Measurements from ENCODE around the gene CCT3. TPM values are rescaled to one million over a fixed set of nuclear protein-coding genes. Genes with fewer than 3 reads are reported as not detected.

Gene CCT3
- total and polyA plus RNA-seq, 4 donors, result 74.5 to 144 (median 119) TPM

GRCh38 chr1:156376146-156376545 lies 38.1 kb upstream of the CCT3 start (continued):
- TF ChIP-seq CTCF (IDR thresholded peaks at IDR 0.05; ENCODE audit: low read depth, low read length, missing input control), result no peak
- TF ChIP-seq TAF1 (conservative IDR thresholded peaks at IDR 0.05), result no peak
- no peak for TF ChIP-seq SP1 (IDR thresholded peaks at IDR 0.05)
- no peak for TF ChIP-seq RAD21 (IDR thresholded peaks at IDR 0.05)

- H3K9me3 ChIP-seq (ENCODE audit: control insufficient read depth in 4 of 4, low read length in 3 of 4), result no peaks in the 10 kb centered on the region
- no peak for DNase-seq (ENCODE audit: low spot score)
Observed at GRCh38 chr1:156373546-156373945, 35.5 kb upstream of the CCT3 start.

GRCh38 chr1:156372876-156373275 lies 34.8 kb upstream of the CCT3 start:
- no peak for DNase-seq (ENCODE audit: low spot score)
- H3K9me3 ChIP-seq (ENCODE audit: control insufficient read depth in 4 of 4, low read length in 3 of 4), result no peaks in the 10 kb centered on the region
- WGBS, result 86% methylated on average over 4 of the region's 4 CpGs
- no peak overlapping the region for H3K9ac ChIP-seq (ENCODE audit: low read depth in 1 of 2, low read length in 2 of 2)
- TF ChIP-seq FOXA2 (IDR thresholded peaks at IDR 0.05) (no peak), REST (IDR thresholded peaks at IDR 0.05) (no peak), NR2F2 (IDR thresholded peaks at IDR 0.05) (no peak), JUND (IDR thresholded peaks at IDR 0.05) (no peak), RAD21 (IDR thresholded peaks at IDR 0.05) (no peak)
- H3K27ac ChIP-seq (ENCODE audit: low read depth in 1 of 2, low read length in 2 of 2), result no peak overlapping the region
- no peak overlapping the region for H3K4me3 ChIP-seq (ENCODE audit: low read depth in 1 of 3, low read length in 3 of 3)
- H3K4me1 ChIP-seq (ENCODE audit: control insufficient read depth in 4 of 4, insufficient read depth in 4 of 4, low read length in 3 of 4), result peaks cover 0 to 8% (median 4%) of the 10 kb centered on the region in 4 donors
- H3K27me3 ChIP-seq (ENCODE audit: control insufficient read depth in 4 of 4, insufficient read depth in 4 of 4, low read length in 3 of 4), result no peaks in the 10 kb centered on the region
- H3K36me3 ChIP-seq (ENCODE audit: control insufficient read depth in 4 of 4, insufficient read depth in 3 of 4, low read depth in 1 of 4, low read length in 3 of 4), result no peaks in the 10 kb centered on the region

More at GRCh38 chr1:156373546-156373945, 35.5 kb upstream of the CCT3 start:
- Histone ChIP-seq H3K4me3 (ENCODE audit: low read depth in 1 of 3, low read length in 3 of 3) (no peak overlapping the region), H3K9ac (ENCODE audit: low read depth in 1 of 2, low read length in 2 of 2) (no peak overlapping the region), H3K27ac (ENCODE audit: low read depth in 1 of 2, low read length in 2 of 2) (no peak overlapping the region), H3K4me1 (ENCODE audit: control insufficient read depth in 4 of 4, insufficient read depth in 4 of 4, low read length in 3 of 4) (peaks cover 0 to 8% (median 4%) of the 10 kb centered on the region in 4 donors), H3K36me3 (ENCODE audit: control insufficient read depth in 4 of 4, insufficient read depth in 3 of 4, low read depth in 1 of 4, low read length in 3 of 4) (no peaks in the 10 kb centered on the region), H3K27me3 (ENCODE audit: control insufficient read depth in 4 of 4, insufficient read depth in 4 of 4, low read length in 3 of 4) (no peaks in the 10 kb centered on the region)
- no peak for TF ChIP-seq HNF4A (conservative IDR thresholded peaks at IDR 0.05)
- TF ChIP-seq FOXA1 (IDR thresholded peaks at IDR 0.05), result no peak
- no peak for TF ChIP-seq FOXA2 (IDR thresholded peaks at IDR 0.05)
- TF ChIP-seq TAF1 (conservative IDR thresholded peaks at IDR 0.05), result no peak

- H3K36me3 ChIP-seq (ENCODE audit: control insufficient read depth in 4 of 4, insufficient read depth in 3 of 4, low read depth in 1 of 4, low read length in 3 of 4), result no peaks in the 10 kb centered on the region
- no peak overlapping the region for H3K4me3 ChIP-seq (ENCODE audit: low read depth in 1 of 3, low read length in 3 of 3)
- H3K9me3 ChIP-seq (ENCODE audit: control insufficient read depth in 4 of 4, low read length in 3 of 4), result no peaks in the 10 kb centered on the region
- no peak for DNase-seq (ENCODE audit: low spot score)
- H3K4me1 ChIP-seq (ENCODE audit: control insufficient read depth in 4 of 4, insufficient read depth in 4 of 4, low read length in 3 of 4), result peaks cover 0 to 8% (median 4%) of the 10 kb centered on the region in 4 donors
- H3K9ac ChIP-seq (ENCODE audit: low read depth in 1 of 2, low read length in 2 of 2), result no peak overlapping the region
- TF ChIP-seq YY1 (IDR thresholded peaks at IDR 0.05), result no peak
- no peak for TF ChIP-seq TAF1 (conservative IDR thresholded peaks at IDR 0.05)
- no peak for TF ChIP-seq NR2F2 (IDR thresholded peaks at IDR 0.05)
- no peak for TF ChIP-seq ZBTB33 (IDR thresholded peaks at IDR 0.05)
- H3K27ac ChIP-seq (ENCODE audit: low read depth in 1 of 2, low read length in 2 of 2), result no peak overlapping the region
- no peaks in the 10 kb centered on the region for H3K27me3 ChIP-seq (ENCODE audit: control insufficient read depth in 4 of 4, insufficient read depth in 4 of 4, low read length in 3 of 4)
Observed at GRCh38 chr1:156372265-156372586, 34.1 kb upstream of the CCT3 start.

All from liver (tissue), 9 donors.